PC-9 (cell line): ENCODE data around the gene ELMO2.

Experiments used
- CTCF ChIP-seq: fragments of 200-600 bp; sonication (generic); conservative IDR thresholded peaks from 2 replicates; pipeline ENCODE4 v1.6.1; 2017; ENCODE audit warnings: mixed run types, antibody characterized with exemption, mild to moderate bottlenecking, moderate library complexity
- EZH2 ChIP-seq: fragments of 200-600 bp; sonication (generic); IDR thresholded peaks from 2 replicates; pipeline ENCODE4 v1.8.0; 2017; ENCODE audit warnings: antibody characterized with exemption, low read depth

GRCh38 chr20:46419882-46420281, 13.5 kb upstream of the ELMO2 start:
- no peak for TF ChIP-seq EZH2
- TF ChIP-seq CTCF: no peak
